Astrocyte of the spinal cord (primary cell): ENCODE data around the gene SUB1.
"Not testable (repeated sequence)": the region's sequence is repeated elsewhere in the genome, so short reads cannot be mapped to it uniquely, and the experiment has no call there.

Source experiments
- DNase-seq: peaks from one replicate; pipeline ENCODE4 v3.0.0; 2011; ENCODE audit warnings: low read depth, low spot score
- H3K4me3 ChIP-seq: 2 replicates; pipeline ENCODE4 v1.5.1; 2011; ENCODE audit warnings: low read depth, mild to moderate bottlenecking, low read length, moderate library complexity
- CTCF ChIP-seq: IDR thresholded peaks from 2 replicates; pipeline ENCODE4 v1.5.1; 2012; ENCODE audit warnings: low read depth, mild to moderate bottlenecking, low read length, inconsistent platforms
- in situ Hi-C: cut with HindIII; loops from 2 replicates; pipeline ENCODE4 v1.10.0; 2017; ENCODE audit warnings: low sequenced_read_pairs

SUB1 gene

DNA sequence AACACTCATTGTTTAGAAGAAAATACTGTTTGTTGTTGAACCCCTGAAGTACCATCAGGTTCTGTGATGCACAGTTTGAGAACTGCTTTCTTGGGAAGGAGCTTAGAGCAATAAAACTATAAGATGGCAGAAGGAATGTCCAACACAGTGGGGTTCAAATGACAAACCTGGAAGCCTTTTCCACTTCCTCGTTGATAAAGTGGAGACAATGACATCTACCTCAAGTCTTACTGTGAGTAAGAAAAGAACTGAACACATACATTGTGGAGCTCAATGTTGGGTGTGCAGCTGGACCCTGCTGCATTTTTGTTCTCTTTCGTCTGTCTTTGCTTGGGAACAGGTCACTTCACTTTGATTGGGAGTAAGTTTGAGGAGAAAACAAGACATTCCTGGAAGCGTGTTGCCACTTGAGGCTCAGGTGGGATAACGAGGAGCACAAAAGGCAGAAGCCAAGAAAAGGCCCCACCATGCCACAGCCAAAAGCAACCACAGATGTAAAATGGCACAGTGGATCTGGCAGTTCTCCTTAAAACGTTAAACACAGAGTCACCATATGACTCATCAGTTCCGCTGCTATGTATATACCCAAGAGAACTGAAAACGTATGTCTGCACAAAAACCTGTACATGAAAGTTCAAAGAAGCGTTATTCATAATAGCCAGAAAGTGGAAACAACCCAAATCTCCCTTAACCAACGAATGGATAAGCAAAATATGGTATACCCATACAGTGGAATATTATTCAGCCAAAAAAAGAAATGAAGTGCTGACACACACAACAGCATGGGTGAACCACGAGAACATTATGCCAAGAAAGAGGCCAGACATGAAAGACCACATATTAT, 42.9 kb upstream of the SUB1 start:
- DNase-seq: peak; percentile 50
- in situ Hi-C loops: no loop called here
- no peak for TF ChIP-seq CTCF
- no peak overlapping the region for H3K4me3 ChIP-seq

- DNase-seq: no peak
- TF ChIP-seq CTCF: no peak
- in situ Hi-C loops: no loop called here
- no peak overlapping the region for H3K4me3 ChIP-seq
Observed at GRCh38 chr5:32543291-32543690, 42.1 kb upstream of the SUB1 start.

- TF ChIP-seq CTCF: no peak
- no peak for DNase-seq
- H3K4me3 ChIP-seq: no peak overlapping the region
- in situ Hi-C loops: no loop called here
Observed at GRCh38 chr5:32545102-32545800, 40.1 kb upstream of the SUB1 start.

DNA sequence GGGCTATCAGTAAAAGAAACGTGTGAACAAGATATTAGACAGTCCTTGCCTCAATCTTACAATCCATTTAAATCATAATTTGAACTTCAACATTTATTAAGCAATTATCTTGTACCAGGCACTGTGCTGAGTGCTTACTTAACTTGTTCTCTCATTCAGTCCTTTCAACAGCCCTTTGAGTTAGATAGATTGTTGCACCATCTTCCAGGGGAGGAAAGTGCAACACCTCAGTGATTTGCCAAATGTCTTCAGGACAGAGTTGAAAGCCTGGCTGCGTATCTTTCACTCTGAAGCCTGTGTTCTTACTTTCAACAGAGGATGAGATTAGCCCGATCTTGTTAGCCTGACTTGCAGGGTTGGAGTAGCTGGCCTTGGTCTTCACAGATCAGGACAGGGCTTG, 34.2 kb upstream of the SUB1 start:
- no peak for DNase-seq
- TF ChIP-seq CTCF: no peak
- no peak overlapping the region for H3K4me3 ChIP-seq
- in situ Hi-C loops: no loop called here

DNA sequence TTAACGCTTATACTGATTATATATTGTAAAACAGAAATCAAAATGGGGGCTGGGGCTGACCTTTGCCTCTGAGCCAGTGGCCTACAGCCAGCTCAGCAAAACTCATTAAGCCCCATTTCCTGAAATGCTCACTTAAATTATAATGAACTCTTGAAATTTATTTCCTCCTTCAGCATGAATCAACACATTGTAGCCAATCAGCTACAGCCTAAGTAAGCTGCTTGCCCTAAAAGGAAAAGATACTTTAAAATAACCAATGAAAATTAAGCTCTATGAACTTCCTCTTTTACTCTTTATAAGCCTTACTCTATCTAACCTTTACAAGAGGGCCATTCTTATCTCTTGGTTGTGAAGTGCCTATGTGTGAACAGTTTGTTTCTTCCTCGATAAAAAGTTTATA, 33.5 kb upstream of the SUB1 start:
- in situ Hi-C loops: no loop called here
- no peak for TF ChIP-seq CTCF
- no peak for DNase-seq
- no peak overlapping the region for H3K4me3 ChIP-seq

DNA sequence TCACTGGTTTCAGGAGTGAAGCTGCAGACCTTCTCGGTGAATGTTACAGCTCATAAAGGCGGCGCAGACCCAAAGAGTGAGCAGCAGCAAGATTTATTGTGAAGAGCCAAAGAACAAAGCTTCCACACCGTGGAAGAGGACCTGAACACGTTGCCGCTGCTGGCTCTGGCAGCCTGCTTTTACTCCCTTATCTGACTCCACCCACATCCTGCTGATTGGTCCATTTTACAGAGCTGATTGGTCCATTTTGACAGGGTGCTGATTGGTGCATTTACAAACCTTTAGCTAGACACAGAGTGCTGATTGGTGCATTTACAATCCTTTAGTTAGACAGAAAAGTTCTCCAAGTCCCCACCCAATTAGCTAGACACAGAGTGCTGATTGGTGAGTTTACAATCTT, 32.9 kb upstream of the SUB1 start:
- in situ Hi-C loops, H3K4me3 ChIP-seq, DNase-seq: not testable (repeated sequence)

GRCh38 chr5:32552936-32553335, 32.4 kb upstream of the SUB1 start:
- no peak overlapping the region for H3K4me3 ChIP-seq
- no peak for TF ChIP-seq CTCF
- no peak for DNase-seq
- in situ Hi-C loops: no loop called here

DNA sequence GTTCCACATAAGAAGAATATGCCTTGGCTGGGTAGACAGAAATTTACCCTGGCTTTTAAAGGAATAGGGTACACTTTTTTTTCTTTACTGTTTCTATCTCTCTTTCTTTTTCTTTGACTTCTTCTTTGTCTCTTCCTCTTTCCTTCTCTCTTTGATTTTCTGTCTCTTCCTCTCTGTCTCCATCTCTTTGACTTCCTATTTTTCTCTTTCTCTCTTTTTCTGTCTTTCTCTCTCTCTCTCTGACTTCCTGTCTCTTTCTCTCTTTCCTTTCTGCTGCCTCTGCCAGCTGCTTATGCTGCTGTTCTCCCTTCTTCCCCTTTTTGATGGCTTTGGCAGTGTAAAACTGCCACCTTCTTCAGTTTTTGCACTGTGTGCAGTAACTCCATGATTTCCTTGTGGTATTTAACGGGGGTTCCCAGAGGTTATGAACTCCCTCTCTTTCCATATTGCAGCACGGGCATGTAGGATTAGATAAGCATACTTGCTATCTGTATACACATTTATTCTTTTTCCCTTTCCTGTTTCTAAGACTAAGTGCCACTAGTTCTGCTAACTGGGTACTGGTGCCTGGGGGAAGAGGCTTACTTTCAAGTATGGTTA, 31.1 kb upstream of the SUB1 start:
- DNase-seq, H3K4me3 ChIP-seq, in situ Hi-C loops: not testable (repeated sequence)

DNA sequence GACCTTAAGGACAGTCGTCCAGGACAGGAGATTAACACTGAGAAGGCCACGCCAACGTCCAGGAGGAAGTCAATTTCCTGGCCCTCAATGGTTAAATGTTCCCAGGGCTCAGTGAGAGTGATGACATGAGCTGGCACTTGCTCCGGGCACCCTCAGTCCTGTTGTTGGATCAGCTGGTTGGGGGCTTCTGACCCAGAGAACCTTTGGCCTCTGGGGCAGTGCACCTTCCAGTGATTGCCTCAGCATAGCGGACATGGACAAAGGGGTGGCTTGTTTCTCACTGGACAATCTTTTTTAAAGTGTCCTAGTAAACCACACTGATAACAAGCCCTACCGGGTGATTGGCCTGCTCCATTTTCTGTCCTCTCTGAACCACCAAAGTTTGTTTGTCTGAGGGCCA, 28.8 kb upstream of the SUB1 start:
- DNase-seq, in situ Hi-C loops: not testable (repeated sequence)

More for the DNA sequence above, 28.8 kb upstream of the SUB1 start:
- not testable (repeated sequence) for H3K4me3 ChIP-seq
